ENCODE results near the gene MAT2B.

The MAT2B gene

DNA sequence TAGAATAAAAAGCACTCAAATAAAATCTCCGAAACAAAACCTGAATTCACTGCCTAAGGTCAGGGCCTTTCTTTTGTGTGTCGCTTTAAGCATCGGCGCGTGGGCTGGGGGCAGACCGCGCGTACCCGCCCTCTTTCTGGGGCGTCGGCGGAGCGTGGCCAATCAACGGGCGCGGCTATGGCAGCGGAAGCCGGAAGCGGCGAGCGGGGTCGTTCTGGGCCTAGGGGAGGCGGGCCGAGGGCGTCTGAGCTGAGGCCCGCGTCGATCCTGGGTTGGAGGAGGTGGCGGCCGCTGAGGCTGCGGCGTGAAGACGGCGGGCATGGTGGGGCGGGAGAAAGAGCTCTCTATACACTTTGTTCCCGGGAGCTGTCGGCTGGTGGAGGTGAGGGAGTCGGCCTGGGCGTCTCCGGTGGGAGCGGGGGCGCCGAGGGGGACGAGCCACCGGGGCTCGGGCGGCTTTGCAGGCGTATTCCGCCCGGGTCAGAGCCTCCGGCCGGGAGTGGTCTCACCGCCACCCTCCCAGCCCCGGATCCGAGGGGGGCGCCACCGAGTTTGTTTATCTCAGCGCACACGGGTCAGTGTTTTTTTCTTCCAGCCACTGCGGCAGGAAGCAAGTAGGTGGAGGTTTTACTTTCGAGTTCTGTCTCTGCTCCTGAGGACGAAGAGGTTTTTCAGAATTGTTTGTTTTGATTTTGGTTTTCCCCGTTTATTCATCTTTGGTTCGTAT is at the start of gene MAT2B:
Gene MAT2B, plus strand, starts transcription at position 252 of the 727 bp plus-strand sequence. Its CDS starts 68 bp downstream, at position 320.
- in situ Hi-C loops (cut with MboI; ENCODE audit: low sequenced_read_pairs) = no loop called here

DNA sequence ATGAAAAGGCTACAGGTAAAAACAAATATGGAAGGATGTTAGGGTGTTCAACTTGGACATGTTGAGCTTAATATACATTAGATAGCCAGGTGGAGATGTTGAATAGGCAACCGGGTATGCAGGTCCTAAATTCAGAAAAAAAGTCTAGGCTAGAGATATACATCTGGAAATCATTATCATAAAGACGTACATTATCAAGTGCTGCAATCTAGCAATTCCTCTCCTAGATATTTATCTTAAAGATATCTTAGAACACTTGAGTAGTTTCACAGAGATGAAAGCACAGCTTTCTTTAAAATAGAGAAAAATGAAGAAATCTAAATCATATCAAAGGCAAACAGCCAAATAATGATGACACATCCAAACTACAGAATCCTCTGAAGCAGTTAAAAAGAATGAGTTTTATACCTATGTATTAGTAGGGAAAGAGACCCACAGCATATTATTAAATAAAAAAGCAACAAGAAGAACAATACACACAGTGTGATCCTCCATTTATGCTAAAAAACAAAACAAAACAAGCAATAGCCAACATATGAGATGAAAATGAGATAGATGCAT is 49.3 kb upstream of the MAT2B start:
- in situ Hi-C loops (cut with MboI; ENCODE audit: low sequenced_read_pairs) = no loop called here

DNA sequence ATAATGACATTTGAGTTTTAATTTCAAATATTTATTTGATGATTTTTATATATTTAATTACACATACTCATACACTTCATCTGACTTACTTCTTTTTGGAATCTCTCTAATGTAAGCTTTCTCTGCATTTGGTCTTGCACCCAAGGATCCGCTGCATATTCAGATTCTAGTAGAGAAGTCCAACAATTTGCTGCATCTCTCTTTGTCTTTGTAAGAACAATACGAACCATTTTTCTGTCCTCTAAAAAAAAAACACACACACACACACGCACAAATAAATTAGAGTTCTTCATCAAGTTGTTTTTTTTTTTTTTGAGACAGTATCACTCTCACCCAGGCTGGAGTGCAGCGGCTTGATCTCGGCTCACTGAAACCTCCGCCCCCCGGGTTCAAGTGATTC is 48.6 kb upstream of the MAT2B start:
- in situ Hi-C loops (cut with MboI; ENCODE audit: low sequenced_read_pairs) = no loop called here

DNA sequence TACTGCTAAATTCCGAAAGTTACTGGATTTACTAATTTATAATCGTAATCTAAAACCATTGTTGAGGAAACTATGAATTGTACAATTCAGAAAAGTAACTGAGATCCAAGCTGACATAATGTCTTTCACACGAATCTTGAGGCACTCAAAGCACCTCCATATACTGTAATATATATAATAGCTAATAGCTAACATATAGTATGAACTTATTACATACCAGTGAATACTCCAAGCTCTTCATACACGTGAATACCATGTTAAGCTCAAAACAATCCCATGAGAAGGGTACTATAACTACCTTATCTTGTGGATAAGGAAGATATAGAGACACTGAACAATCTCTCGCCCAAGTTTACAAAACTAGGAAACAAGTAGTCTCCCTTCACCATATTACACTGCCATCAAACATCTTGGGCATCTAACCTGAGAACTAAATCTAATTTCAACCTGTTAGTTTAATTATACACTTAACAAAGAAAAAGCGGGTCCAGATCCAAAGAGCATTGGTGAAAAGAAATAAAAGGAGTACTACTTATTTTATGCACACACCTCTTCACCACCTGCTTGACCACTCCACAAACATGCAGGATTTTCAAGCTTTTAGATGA is 46.5 kb upstream of the MAT2B start:
- in situ Hi-C loops (cut with MboI; ENCODE audit: low sequenced_read_pairs) = no loop called here

DNA sequence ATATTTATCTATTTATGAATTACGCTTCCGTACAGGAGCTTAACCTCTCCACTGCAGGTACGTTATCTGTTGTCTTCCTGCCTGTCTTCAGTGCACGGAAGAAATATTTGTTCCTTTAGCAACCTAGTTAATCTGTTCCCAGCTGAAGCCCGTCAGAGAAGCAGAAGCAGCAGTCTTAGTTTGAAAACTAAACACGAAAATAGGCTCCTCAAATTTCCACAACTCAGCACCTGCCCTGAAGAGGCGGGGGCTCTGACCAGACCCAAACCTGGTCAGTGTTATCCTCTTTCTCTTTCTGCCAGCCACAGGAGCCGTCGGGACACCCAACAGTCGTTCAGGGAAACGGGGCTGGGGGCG is 46.0 kb upstream of the MAT2B start:
- in situ Hi-C loops (cut with MboI; ENCODE audit: low sequenced_read_pairs) = no loop called here

DNA sequence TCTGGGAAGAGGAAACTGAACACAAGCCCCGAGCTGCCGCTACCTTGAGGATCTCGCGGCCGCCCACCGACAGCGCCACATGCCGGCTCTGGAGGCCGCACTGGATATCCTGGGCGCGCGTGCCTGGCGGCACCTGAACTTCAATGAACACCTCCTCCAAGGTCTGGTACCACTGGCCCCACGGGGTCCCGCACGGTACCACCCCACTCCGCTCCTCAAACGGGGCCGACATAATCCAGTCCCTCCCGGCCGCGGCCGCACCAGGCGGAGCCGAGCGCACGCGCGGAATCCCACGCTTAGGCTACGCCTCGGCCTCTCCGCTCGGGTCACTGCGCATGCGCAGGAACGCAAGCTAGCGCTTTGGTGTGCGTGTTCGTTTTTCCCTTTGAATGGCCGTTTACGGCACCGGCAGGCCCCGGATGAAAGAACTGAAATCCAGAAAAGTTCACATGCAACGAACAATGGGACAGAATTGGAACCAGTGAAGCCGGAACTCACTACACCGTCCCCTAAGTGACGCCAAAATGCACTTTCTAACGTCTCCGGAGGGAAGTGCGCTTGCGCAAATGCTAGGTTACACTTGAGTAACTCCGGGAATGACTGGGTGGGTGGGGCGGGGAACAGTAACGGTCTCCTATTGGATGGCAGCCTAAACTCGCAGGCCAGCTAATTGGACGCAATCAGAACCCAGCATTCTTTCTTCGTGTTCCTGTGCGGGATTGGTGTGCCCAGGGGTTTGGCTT is 45.4 kb upstream of the MAT2B start, which contains the start of gene NUDCD2:
Gene NUDCD2, minus strand, starts transcription at position 284 of the 743 bp plus-strand sequence. Its CDS starts 52 bp downstream, at position 232.
- in situ Hi-C loops (cut with MboI; ENCODE audit: low sequenced_read_pairs) = no loop called here

DNA sequence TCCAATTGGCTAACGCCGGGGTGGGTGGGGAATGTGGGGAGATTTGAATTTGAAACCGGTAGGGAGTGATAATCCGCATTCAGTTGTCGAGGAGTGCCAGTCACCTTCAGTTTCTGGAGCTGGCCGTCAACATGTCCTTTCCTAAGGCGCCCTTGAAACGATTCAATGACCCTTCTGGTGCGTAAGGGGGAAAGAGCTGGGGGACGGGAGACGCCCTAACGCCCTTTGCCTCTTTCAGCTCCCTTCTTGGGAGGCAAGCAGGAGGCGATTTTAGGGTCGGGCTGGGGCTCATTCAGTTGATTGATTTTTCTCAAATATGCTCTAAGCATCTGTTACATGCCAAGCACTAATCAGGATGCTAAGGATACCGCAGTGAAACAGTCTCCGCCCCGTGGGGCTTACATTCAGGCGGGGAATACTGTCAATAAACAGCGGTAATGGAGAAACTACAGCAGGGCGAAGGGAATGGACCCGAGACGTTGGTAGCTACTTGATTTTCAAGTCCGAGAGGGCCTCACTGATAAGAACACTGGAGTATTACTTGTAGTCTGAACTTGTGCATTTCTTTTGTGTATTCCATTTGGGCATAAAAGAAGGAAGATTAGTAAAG is 44.8 kb upstream of the MAT2B start, which contains the start of gene HMMR:
Gene HMMR, plus strand, starts transcription at position 71 of the 610 bp plus-strand sequence. Its CDS starts 61 bp downstream, at position 132.
- in situ Hi-C loops (cut with MboI; ENCODE audit: low sequenced_read_pairs) = no loop called here

DNA sequence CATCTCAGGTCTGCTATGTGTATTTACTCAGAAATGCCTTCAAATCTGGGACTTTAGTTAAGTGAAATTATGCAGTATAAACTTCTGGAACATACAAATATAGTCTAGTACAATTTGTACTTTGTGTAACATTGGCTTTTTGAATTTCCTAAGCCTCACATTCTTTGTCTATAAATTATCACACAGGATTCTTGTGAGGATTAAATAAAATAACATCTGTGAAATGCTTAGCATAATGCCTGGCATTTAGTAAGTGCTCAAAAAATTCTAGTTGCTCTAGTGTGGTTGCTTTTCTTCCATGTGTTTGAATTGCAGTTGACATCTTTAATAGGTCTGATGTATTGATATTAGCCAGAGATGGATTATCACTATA is 42.4 kb upstream of the MAT2B start:
- in situ Hi-C loops (cut with MboI; ENCODE audit: low sequenced_read_pairs) = no loop called here

DNA sequence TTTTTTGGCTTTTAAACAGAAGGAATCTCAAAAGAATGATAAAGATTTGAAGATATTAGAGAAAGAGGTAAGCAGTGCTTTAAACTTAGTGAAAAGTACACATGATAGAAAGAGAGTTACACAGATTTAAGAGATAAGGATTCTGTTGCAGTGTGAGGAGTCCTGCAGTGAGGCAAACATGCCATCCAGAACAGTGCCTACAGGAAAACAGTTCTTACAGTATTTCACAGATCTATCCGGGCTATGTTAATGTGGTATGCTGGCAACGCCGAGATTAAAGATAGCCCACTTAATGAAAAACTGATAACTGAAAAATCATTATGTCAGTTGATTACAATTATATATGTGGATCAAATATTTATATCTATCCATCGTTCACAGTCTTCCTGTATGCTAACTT is 37.7 kb upstream of the MAT2B start:
- in situ Hi-C loops (cut with MboI; ENCODE audit: low sequenced_read_pairs) = no loop called here

DNA sequence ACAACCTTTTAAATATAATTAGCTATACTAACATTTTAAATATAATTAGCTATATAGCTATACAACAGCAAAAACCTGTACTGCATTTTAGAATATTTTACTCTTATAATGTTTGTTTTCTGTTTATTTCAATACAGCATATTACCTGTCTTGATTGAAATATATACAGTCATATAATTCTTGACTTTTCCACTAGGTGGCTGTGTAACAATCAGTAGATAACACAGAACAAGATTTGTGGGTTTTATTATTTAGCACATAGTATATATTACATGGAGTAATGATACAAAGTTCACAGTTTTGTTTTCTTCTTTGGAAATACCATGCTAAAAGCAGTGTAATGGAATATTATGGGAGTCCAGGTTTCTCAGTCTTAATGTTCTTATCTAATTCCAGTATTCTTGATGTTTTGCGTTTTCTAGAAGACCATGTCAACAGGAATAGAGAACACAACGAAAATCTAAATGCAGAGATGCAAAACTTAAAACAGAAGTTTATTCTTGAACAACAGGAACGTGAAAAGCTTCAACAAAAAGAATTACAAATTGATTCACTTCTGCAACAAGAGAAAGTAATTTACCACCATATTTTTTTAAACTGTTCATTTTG is 31.7 kb upstream of the MAT2B start:
- in situ Hi-C loops (cut with MboI; ENCODE audit: low sequenced_read_pairs) = no loop called here

DNA sequence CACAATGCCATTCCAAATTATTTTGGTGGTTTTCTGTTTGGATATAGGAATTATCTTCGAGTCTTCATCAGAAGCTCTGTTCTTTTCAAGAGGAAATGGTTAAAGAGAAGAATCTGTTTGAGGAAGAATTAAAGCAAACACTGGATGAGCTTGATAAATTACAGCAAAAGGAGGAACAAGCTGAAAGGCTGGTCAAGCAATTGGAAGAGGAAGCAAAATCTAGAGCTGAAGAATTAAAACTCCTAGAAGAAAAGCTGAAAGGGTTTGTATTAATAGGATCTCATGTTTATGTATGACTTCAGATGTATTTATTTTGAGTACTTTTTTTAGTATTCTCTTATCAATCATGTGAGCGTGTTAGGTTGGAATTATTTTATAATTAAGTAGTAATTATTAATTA is 30.0 kb upstream of the MAT2B start:
- in situ Hi-C loops (cut with MboI; ENCODE audit: low sequenced_read_pairs) = no loop called here

DNA sequence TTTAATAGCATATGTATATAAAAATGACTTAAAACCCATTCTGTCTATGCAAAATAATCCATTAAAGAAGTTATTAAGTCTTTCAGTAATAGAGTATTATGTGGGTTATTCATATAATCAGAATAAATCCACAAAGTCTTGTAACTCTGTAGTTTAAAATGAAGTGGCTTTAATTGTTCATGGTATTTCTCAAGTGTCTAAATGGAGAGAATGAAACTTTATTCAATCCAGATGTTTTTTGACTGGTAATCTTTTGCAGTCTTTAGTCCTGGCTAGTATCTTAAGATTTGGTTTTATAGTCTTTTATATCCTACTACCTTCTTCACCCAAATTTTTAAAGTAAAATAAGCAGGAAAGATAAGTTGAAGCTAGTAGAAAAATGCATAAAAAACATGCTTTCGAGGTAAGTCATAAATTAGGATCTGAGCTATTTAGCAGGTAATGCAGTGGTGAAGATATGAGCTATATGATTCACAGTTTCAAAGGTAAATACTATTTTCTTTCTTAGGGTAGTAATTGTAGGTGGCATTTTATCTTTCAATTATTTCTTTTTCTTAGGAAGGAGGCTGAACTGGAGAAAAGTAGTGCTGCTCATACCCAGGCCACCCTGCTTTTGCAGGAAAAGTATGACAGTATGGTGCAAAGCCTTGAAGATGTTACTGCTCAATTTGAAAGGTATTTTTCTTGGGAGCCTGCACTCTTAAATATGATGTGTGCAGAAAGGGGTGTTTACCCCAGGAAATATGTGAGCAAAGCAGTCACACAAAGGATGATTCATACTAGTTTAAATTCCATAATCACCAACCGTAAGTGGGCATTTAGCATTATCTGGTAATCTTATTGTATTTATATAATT is 27.1 kb upstream of the MAT2B start:
- in situ Hi-C loops (cut with MboI; ENCODE audit: low sequenced_read_pairs) = no loop called here

DNA sequence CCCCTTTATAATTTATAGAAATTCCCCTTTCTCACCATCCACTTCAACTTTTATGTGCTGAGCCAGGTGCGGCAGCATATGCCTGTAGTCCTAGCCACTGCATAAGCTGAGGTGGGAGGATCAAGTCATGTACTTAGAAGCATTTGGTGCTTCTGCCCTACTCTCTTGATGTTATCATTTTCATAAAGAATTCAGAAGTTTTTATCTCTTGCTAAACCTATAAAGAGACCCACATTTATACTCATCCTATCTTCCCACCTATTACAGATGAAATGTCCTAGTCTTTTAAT is 26.5 kb upstream of the MAT2B start:
- in situ Hi-C loops (cut with MboI; ENCODE audit: low sequenced_read_pairs) = no loop called here

DNA sequence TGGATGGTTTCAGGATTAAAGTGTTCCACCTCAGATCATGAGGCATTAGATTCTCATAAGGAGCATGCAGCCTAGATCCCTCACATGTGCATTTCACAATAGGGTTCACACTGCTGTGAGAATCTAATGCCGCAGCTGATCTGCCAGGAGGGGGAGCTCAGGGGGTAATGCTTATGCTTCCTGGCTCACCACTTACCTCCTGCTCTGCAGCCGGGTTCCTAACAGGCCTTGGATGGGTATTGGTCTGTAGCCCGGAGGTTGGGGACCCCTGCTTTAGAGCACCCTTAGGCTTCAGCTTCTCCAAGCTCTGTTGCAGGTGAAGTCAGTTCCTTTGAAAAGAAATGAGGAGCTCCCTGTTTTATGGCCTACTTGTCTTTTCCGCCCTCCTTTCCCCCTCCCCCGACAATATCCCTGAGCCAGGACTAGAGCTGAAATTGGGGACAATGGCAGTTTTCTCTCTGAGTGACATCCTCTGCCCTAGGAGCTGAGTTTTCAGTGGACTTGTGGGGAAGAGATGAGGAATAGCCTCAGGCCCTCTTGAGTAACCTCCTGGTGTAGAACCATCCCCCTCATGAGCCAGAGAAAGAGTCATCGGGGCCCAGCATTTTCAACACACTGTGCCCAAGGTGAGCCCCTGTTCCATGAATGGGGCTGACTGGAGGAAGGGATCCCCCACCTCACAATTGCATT is 16.2 kb upstream of the MAT2B start:
- in situ Hi-C loops (cut with MboI; ENCODE audit: low sequenced_read_pairs) = no loop called here

DNA sequence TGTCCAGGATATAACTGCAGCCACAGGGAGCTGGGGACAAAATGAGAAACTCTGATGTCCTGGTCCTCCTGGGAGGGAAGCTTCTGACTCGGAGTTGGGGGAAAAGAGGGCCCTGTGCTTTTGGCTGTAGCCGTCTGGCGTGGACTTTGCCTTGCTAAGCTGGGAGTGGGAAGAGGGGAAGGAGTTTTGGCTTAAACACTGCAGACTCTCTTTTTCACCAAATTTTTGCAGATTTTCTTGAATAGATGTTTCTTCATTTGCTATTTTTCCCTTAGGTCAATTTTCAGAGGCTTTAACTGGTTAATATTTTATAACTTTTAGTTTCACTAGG is 15.7 kb upstream of the MAT2B start:
- in situ Hi-C loops (cut with MboI; ENCODE audit: low sequenced_read_pairs) = no loop called here

DNA sequence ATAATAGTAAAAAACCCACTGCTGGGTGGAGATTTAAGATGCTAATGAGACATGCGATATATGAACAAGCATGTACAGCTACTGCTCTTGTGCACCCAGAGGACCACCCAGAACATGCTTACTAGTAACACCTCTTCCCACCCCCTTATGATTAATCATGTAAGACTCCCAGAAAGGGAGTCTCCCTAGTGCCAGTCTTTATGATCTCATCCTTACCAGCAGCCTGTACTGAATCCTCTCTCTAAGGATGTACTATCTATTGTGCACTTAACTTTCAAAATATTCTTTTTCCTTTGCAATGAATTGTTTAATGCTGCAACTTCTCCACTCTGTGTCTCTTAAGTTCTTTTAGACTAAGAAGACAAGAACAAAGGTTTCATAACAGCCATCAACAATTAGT is 9.1 kb upstream of the MAT2B start:
- in situ Hi-C loops (cut with MboI; ENCODE audit: low sequenced_read_pairs) = no loop called here

DNA sequence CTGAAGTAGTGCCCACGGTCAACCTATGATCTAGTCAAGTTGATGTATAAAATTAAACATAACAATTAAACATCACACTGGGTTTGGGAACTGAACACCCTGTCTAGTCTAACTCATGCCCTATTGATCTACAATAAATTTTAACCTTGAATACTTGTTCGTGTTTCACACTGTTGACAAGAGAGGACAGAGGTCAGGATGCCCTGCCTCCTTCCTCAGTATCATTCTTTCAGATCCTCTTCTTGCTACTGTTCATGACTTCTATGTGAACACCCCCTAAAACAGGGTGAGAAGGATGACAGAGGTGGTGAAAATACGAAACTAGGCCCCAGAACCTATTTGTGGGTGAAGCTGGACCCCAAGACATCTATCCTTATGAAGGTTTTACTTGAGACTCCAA is 8.1 kb upstream of the MAT2B start:
- in situ Hi-C loops (cut with MboI; ENCODE audit: low sequenced_read_pairs) = no loop called here

DNA sequence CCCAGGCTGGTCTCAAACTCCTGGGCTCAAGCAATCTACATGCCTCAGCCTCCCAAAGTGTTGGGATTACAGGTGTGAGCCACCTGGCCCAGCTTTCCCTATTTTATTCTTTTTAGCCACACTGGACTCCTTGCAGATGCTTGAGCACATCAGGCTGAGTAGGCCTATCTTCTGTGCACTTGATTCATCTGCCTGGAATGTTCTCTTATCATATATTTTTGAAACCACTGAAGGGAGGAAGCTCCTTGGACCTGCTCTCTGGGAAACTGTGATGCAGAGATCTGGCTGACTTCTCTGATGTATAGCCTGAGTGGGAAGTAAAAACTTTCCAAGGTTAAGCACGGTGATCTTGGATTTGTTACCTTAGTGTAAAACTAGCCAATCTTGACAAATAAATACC is 6.5 kb upstream of the MAT2B start:
- in situ Hi-C loops (cut with MboI; ENCODE audit: low sequenced_read_pairs) = no loop called here

DNA sequence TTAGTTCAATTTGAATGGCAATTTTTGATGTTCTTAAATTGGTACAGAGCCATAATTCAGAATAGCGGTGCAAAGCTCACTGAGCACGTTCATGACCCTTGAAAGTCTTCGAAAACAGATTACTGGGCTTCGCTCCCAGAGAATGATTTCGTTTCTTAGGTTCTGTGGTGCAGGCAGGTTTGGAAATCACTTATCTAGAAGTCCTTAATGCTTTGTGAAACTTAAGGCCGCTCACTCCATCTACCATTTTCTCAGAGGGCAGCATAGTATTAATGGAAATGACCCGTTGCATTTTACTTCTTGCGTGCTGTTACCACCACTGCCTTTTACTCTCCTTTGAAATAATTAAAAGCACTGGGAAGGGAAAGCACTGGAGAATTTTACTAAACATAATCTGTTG is 2.9 kb upstream of the MAT2B start:
- in situ Hi-C loops (cut with MboI; ENCODE audit: low sequenced_read_pairs) = no loop called here

Data from HL-60/S4 treated with phorbol 12-myristate 13-acetate at 8.2 ng/mL for 4 days and 3 days (cell line).